Measurements from ENCODE around the gene AVL9. TPM values are rescaled to one million over a fixed set of nuclear protein-coding genes. Genes with fewer than 3 reads are reported as not detected.

The AVL9 gene
- total RNA-seq, 6 donors from 2014 or later = 26.9 to 68.1 (median 37.1) TPM

DNA sequence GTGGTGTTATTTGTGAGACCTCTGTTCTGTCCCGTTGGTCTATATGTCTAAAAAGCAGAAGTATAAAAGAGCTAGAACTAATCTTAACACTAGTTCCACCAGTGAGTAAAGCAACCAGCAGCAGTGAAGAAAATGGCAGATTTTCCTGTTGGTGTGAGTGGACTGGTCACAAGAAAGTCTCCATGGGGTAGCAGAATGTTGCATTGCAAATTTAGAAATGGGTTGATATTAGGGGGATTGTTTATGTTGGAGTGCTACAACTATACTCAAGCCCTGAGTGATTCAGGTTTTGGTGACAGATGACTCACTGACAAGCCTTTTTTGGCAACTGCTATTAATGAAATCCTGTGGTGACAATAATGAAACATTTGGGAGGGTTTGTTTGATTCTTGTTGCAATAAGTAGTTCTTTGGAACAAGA, 5.6 kb downstream of the AVL9 start:
- Histone ChIP-seq H3K27me3 (no peaks in the 10 kb centered on the region), H3K27ac (peak overlapping the region in 3 of 4 donors; percentile 13 to 65 (median 31)), H3K36me3 (no peaks in the 10 kb centered on the region), H3K9me3 (no peaks in the 10 kb centered on the region), H3K4me1 (peaks cover 28 to 45% (median 37%) of the 10 kb centered on the region in 4 donors), H3K4me3 (no peak overlapping the region)
- ATAC-seq (ENCODE audit: low FRiP score in 2 of 2) (peak in 1 of 2 donors; percentile 68), DNase-seq (no peak)
- TF ChIP-seq POLR2AphosphoS5 (IDR thresholded peaks at IDR 0.05) (no peak), POLR2A (IDR thresholded peaks at IDR 0.05) (no peak), EP300 (IDR thresholded peaks at IDR 0.05) (no peak)
- TF ChIP-seq, protein P1, sequence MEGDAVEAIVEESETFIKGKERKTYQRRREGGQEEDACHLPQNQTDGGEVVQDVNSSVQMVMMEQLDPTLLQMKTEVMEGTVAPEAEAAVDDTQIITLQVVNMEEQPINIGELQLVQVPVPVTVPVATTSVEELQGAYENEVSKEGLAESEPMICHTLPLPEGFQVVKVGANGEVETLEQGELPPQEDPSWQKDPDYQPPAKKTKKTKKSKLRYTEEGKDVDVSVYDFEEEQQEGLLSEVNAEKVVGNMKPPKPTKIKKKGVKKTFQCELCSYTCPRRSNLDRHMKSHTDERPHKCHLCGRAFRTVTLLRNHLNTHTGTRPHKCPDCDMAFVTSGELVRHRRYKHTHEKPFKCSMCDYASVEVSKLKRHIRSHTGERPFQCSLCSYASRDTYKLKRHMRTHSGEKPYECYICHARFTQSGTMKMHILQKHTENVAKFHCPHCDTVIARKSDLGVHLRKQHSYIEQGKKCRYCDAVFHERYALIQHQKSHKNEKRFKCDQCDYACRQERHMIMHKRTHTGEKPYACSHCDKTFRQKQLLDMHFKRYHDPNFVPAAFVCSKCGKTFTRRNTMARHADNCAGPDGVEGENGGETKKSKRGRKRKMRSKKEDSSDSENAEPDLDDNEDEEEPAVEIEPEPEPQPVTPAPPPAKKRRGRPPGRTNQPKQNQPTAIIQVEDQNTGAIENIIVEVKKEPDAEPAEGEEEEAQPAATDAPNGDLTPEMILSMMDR (IDR thresholded peaks at IDR 0.05) = no peak
- WGBS, 2 donors = 38 to 46% methylated on average over 1 of the region's 1 CpG

DNA sequence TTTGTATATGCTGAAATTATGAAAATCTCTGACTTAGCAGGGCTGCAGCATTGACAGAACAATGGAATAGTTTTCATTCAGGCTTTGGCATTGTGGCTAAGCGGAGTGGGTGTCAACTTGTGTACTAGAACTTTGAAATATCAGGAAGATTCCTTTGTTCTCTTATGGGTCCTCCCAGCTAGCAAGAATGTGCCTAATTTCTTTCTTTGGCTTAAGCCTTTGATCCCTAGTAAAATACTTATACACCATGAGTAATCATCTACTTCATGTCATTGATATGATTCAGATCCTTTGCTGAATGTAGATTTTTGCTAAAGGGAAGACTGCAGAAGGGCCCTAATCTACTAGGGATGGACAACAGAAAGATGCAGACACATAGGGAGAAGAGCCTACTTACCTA, 6.2 kb downstream of the AVL9 start:
- DNase-seq (no peak), ATAC-seq (ENCODE audit: low FRiP score in 2 of 2) (peak in 1 of 2 donors; percentile 49)
- H3K27me3 ChIP-seq = no peaks in the 10 kb centered on the region
- no peaks in the 10 kb centered on the region for H3K36me3 ChIP-seq
- H3K27ac ChIP-seq = peak overlapping the region in 3 of 4 donors; percentile 13 to 65 (median 31)
- H3K9me3 ChIP-seq = no peaks in the 10 kb centered on the region
- 63 to 75% methylated on average over 1 of the region's 1 CpG for WGBS, 2 donors
- no peak for TF ChIP-seq POLR2AphosphoS5 (IDR thresholded peaks at IDR 0.05)
- TF ChIP-seq, protein P1 (IDR thresholded peaks at IDR 0.05) = no peak
- TF ChIP-seq POLR2A (IDR thresholded peaks at IDR 0.05) = no peak
- no peak for TF ChIP-seq EP300 (IDR thresholded peaks at IDR 0.05)
- H3K4me3 ChIP-seq = no peak overlapping the region
- H3K4me1 ChIP-seq = peaks cover 29 to 40% (median 33%) of the 10 kb centered on the region in 4 donors

DNA sequence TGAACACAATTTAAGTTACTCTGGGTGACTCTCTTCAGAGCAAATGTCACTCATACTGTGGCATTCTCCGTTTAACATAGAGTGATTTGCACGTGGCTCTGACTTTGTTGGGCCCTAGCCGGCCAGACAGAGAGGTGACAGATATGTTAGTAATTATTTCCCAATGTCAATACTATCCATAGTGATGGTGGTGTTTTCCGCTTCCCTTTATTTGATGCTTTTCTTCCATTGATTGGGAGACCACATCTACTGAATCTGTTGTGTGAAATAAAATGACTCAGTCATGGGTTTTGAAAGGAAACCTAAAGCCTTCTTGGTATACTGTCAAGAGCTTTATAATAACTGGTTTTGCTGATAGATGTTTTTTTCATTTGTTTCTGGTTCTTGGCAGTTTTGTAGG, 7.4 kb downstream of the AVL9 start:
- Histone ChIP-seq H3K27ac (no peak overlapping the region), H3K36me3 (no peaks in the 10 kb centered on the region), H3K27me3 (no peaks in the 10 kb centered on the region), H3K9me3 (no peaks in the 10 kb centered on the region), H3K4me3 (no peak overlapping the region), H3K4me1 (peaks cover 20 to 28% (median 25%) of the 10 kb centered on the region in 4 donors)
- DNase-seq = no peak
- no peak for ATAC-seq (ENCODE audit: low FRiP score in 2 of 2)
- TF ChIP-seq POLR2AphosphoS5 (IDR thresholded peaks at IDR 0.05) = no peak
- TF ChIP-seq EP300 (IDR thresholded peaks at IDR 0.05) = no peak
- no peak for TF ChIP-seq POLR2A (IDR thresholded peaks at IDR 0.05)
- TF ChIP-seq, protein P1 (IDR thresholded peaks at IDR 0.05) = no peak
- 71 to 80% methylated on average over 4 of the region's 4 CpGs for WGBS, 2 donors

DNA sequence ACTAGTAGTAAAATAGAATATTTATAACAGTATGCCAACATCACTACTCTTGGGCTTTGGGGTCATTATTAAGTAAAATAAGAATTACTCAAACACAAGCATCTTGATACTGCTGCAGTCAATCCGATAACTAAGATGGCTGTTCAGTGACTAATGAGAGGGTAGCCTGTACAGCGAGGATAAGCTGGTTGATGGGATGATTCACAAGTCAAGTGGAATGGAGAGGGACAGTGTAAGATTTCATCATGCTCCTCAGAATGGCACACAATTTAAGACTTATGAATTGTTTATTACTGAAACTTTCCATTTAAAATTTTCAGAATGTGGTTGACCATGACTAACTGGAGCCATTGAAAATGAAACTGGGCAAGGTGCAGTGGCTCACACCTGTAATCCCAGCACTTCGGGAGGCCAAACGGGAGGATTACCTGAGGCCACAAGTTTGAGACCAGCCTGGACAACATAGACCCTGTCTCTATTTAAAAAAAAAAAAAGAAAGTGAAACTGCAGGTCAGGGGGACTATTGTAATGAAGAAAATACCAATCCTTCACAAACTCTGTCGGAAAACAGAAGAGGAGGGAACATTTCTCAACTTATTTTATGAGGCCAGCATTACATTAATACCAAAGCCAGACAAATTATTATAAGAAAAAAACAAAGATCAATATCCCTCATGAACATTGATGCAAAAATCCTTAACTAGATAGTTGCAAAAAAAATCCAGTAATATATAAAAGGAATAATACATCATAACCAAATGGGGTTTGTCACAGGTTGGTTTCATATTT, 11.2 kb downstream of the AVL9 start:
- H3K27me3 ChIP-seq = no peaks in the 10 kb centered on the region
- peaks cover 9 to 20% (median 14%) of the 10 kb centered on the region in 4 donors for H3K4me1 ChIP-seq
- no peaks in the 10 kb centered on the region for H3K36me3 ChIP-seq
- no peak for TF ChIP-seq POLR2AphosphoS5 (IDR thresholded peaks at IDR 0.05)
- TF ChIP-seq EP300 (IDR thresholded peaks at IDR 0.05) = no peak
- TF ChIP-seq, protein P1 (IDR thresholded peaks at IDR 0.05) = no peak
- TF ChIP-seq POLR2A (IDR thresholded peaks at IDR 0.05) = no peak
- H3K4me3 ChIP-seq = no peak overlapping the region
- H3K9me3 ChIP-seq = no peaks in the 10 kb centered on the region
- no peak for DNase-seq
- no peak overlapping the region for H3K27ac ChIP-seq
- 85 to 91% methylated on average over 5 of the region's 5 CpGs for WGBS, 2 donors
- ATAC-seq (ENCODE audit: low FRiP score in 2 of 2) = peak in 1 of 2 donors; percentile 69
